DND-41 (cell line): ENCODE measurements around the gene KIAA1671.

Experiments used
- ATAC-seq: fragments of 200-7000 bp; cut with Tn5 transposase; 3 replicates; pipeline ENCODE4 v1.9.1; 2021; ENCODE audit warnings: low read depth; ENCODE audit not compliant: insufficient read depth
- DNase-seq: peaks from one replicate; pipeline ENCODE4 v3.0.0-alpha.2; 2020
- H2AFZ ChIP-seq: 2 replicates; pipeline ENCODE4 v1.6.0; 2012; ENCODE audit warnings: low read depth, low read length
- H3K27ac ChIP-seq: 2 replicates; pipeline ENCODE4 v1.5.1; 2012; ENCODE audit warnings: low read length, inconsistent platforms
- H3K27me3 ChIP-seq: fragments of 200-600 bp; sonication (generic); 2 replicates; pipeline ENCODE4 v1.6.0; 2012; ENCODE audit warnings: low read length, mild to moderate bottlenecking, inconsistent platforms; ENCODE audit not compliant: insufficient read depth, poor library complexity
- H3K36me3 ChIP-seq: 2 replicates; pipeline ENCODE4 v1.5.1; 2012; ENCODE audit warnings: low read length, inconsistent platforms; ENCODE audit not compliant: insufficient read depth
- H3K4me1 ChIP-seq: 2 replicates; pipeline ENCODE4 v1.5.1; 2012; ENCODE audit warnings: mild to moderate bottlenecking, low read length; ENCODE audit not compliant: insufficient read depth
- H3K4me2 ChIP-seq: 2 replicates; pipeline ENCODE4 v1.6.0; 2012; ENCODE audit warnings: mild to moderate bottlenecking, moderate library complexity, low read length, inconsistent platforms; ENCODE audit not compliant: insufficient read depth
- H3K4me3 ChIP-seq, 2 experiments: fragments of 200-600 bp in 1 of 2; shearing (Covaris generic) in 1 of 2; 2 replicates each; pipeline ENCODE4 v1.5.1; 2012 to 2016; ENCODE audit warnings: inconsistent platforms in 2 of 2, low read length in 2 of 2, mild to moderate bottlenecking in 2 of 2, low read depth in 1 of 2, moderate library complexity in 1 of 2
- H3K79me2 ChIP-seq: 2 replicates; pipeline ENCODE4 v1.6.0; 2012; ENCODE audit warnings: low read length, inconsistent platforms; ENCODE audit not compliant: insufficient read depth
- H3K9ac ChIP-seq: 2 replicates; pipeline ENCODE4 v1.6.0; 2012; ENCODE audit warnings: low read depth, mild to moderate bottlenecking, inconsistent platforms, low read length, moderate library complexity
- H3K9me3 ChIP-seq: 2 replicates; pipeline ENCODE4 v1.5.1; 2012; ENCODE audit warnings: low read length, moderate library complexity, mild to moderate bottlenecking, inconsistent platforms; ENCODE audit not compliant: insufficient read depth, severe bottlenecking
- H4K20me1 ChIP-seq: 2 replicates; pipeline ENCODE4 v1.6.0; 2012; ENCODE audit warnings: low read length; ENCODE audit not compliant: insufficient read depth
- CTCF ChIP-seq: IDR thresholded peaks from 2 replicates; pipeline ENCODE4 v1.5.1; 2012; ENCODE audit warnings: borderline replicate concordance, low read length, moderate library complexity, mild to moderate bottlenecking; ENCODE audit not compliant: poor library complexity, severe bottlenecking; ENCODE audit errors: extremely low read depth
- EZH2 ChIP-seq: IDR thresholded peaks from 3 replicates; pipeline ENCODE4 v1.6.1; 2012; ENCODE audit warnings: borderline replicate concordance, low read depth, mild to moderate bottlenecking, moderate library complexity, low read length, inconsistent platforms; ENCODE audit not compliant: severe bottlenecking

Gene KIAA1671

GRCh38 chr22:25111579-25112517 is 159.3 kb downstream of the KIAA1671 start:
- ATAC-seq (no peak), DNase-seq (no peak)
- Histone ChIP-seq H3K79me2 (no peaks in the 10 kb centered on the region), H4K20me1 (peaks cover 11% of the 10 kb centered on the region), H3K4me3 (no peak overlapping the region; a peak in 1 of 4 replicates), H3K9me3 (no peaks in the 10 kb centered on the region), H3K36me3 (no peaks in the 10 kb centered on the region), H3K27ac (no peak overlapping the region), H2AFZ (no peak overlapping the region), H3K9ac (no peak overlapping the region), H3K27me3 (peaks cover 41% of the 10 kb centered on the region), H3K4me1 (peaks cover 10% of the 10 kb centered on the region), H3K4me2 (peak overlapping the region; percentile 66)
- TF ChIP-seq CTCF, result no peak
- TF ChIP-seq EZH2, result no peak

GRCh38 chr22:25112538-25113253 is 160.2 kb downstream of the KIAA1671 start:
- Histone ChIP-seq H3K4me1 (peaks cover 10% of the 10 kb centered on the region), H3K79me2 (no peaks in the 10 kb centered on the region), H3K4me2 (no peak overlapping the region), H3K36me3 (no peaks in the 10 kb centered on the region), H3K27me3 (peaks cover 41% of the 10 kb centered on the region), H3K4me3 (no peak overlapping the region), H2AFZ (no peak overlapping the region), H3K27ac (no peak overlapping the region), H3K9me3 (no peaks in the 10 kb centered on the region), H3K9ac (no peak overlapping the region), H4K20me1 (peaks cover 11% of the 10 kb centered on the region)
- no peak for DNase-seq
- TF ChIP-seq CTCF (no peak), EZH2 (no peak)
- no peak for ATAC-seq

- Histone ChIP-seq H2AFZ (no peak overlapping the region), H3K9me3 (no peaks in the 10 kb centered on the region), H3K9ac (no peak overlapping the region), H3K4me2 (no peak overlapping the region), H3K79me2 (no peaks in the 10 kb centered on the region), H3K4me3 (no peak overlapping the region), H3K27ac (no peak overlapping the region), H3K27me3 (peaks cover 41% of the 10 kb centered on the region), H3K36me3 (no peaks in the 10 kb centered on the region), H4K20me1 (peaks cover 11% of the 10 kb centered on the region), H3K4me1 (peaks cover 10% of the 10 kb centered on the region)
- no peak for TF ChIP-seq EZH2
- no peak for TF ChIP-seq CTCF
- ATAC-seq (no peak), DNase-seq (no peak)
These were observed 160.8 kb downstream of the KIAA1671 start for GRCh38 chr22:25113316-25113721.
